ENCODE results near the gene SDS.

Gene SDS

GRCh38 chr12:113425960-113426453 is 22.3 kb upstream of the SDS start:
- DNase-seq (ENCODE audit: low spot score) = no peak

GRCh38 chr12:113424915-113425823 is 21.5 kb upstream of the SDS start:
- DNase-seq (ENCODE audit: low spot score) = peak; percentile 73

- peak; percentile 41 for DNase-seq (ENCODE audit: low spot score)
Observed at GRCh38 chr12:113424456-113424855, 20.8 kb upstream of the SDS start.

- DNase-seq (ENCODE audit: low spot score) = peak; percentile 60
Observed at GRCh38 chr12:113422886-113423669, 19.4 kb upstream of the SDS start.

GRCh38 chr12:113422030-113422885 is 18.6 kb upstream of the SDS start, which contains the start of gene SDSL:
Gene SDSL (plus strand): TSS chr12:113422380. CDS start chr12:113427983, 5,603 bp downstream.
- DNase-seq (ENCODE audit: low spot score) = peak; percentile 85

GRCh38 chr12:113420996-113421595 is 17.4 kb upstream of the SDS start:
- peak; percentile 92 for DNase-seq (ENCODE audit: low spot score)

- DNase-seq (ENCODE audit: low spot score) = no peak
Observed at GRCh38 chr12:113418213-113418879, 14.7 kb upstream of the SDS start.

- peak; percentile 24 for DNase-seq (ENCODE audit: low spot score)
Observed at GRCh38 chr12:113416091-113416754, 12.5 kb upstream of the SDS start.

GRCh38 chr12:113414519-113415038 is 10.9 kb upstream of the SDS start:
- DNase-seq (ENCODE audit: low spot score) = no peak

GRCh38 chr12:113413488-113413939 is 9.8 kb upstream of the SDS start:
- DNase-seq (ENCODE audit: low spot score) = no peak

GRCh38 chr12:113409462-113410124 is 5.9 kb upstream of the SDS start:
- DNase-seq (ENCODE audit: low spot score) = no peak

- DNase-seq (ENCODE audit: low spot score) = no peak
Observed at GRCh38 chr12:113408756-113409298, 5.1 kb upstream of the SDS start.

GRCh38 chr12:113407931-113408600 is 4.4 kb upstream of the SDS start:
- DNase-seq (ENCODE audit: low spot score) = peak; percentile 37

GRCh38 chr12:113405694-113406093 is 2.0 kb upstream of the SDS start:
- no peak for DNase-seq (ENCODE audit: low spot score)

GRCh38 chr12:113402586-113403260 is 964 bp downstream of the SDS start:
- no peak for DNase-seq (ENCODE audit: low spot score)

GRCh38 chr12:113401066-113402000 is 2.4 kb downstream of the SDS start:
- no peak for DNase-seq (ENCODE audit: low spot score)

- DNase-seq (ENCODE audit: low spot score) = no peak
Observed at GRCh38 chr12:113400362-113400761, 3.3 kb downstream of the SDS start.
